Bladder microvascular endothelial cell (primary cell): Measurements from ENCODE around the gene PKP1. TPM values are rescaled to one million over a fixed set of nuclear protein-coding genes. Genes with fewer than 3 reads are reported as not detected.

Source experiments
- total RNA-seq: library from RNA; depleted of rRNA; stranded (reverse); fragments of >200 nt; gene quantifications from 2 replicates; pipeline ENCODE4 v1.2.3, GENCODE V29; 2014

The PKP1 gene
- 0.16 and 1.3 TPM in 2 replicates for total RNA-seq

GRCh38 chr1:201282931-201283829 lies at the start of gene PKP1:
PKP1 (plus strand) TSS chr1:201283506; CDS start chr1:201283703, 197 bp downstream.

GRCh38 chr1:201377611-201378092 lies 94.3 kb downstream of the PKP1 start, which contains the start of gene TNNT2:
TNNT2 (minus strand) TSS chr1:201377680; CDS start chr1:201373254, 4,426 bp downstream.

Other genes with a start within 250 kb of the PKP1 start
- gene CACNA1S, start 171.1 kb upstream of the PKP1 start, total RNA-seq: not detected in 2 replicates
- not detected in 2 replicates for gene ASCL5, start 156.3 kb upstream of the PKP1 start, total RNA-seq
- 33.7 and 66.5 TPM in 2 replicates for gene TMEM9, start 129.0 kb upstream of the PKP1 start, total RNA-seq
- under 0.01 TPM in 1 of 2 replicates, not detected in the other for gene IGFN1, start 92.7 kb upstream of the PKP1 start, total RNA-seq
- gene TNNT2, start 94.2 kb downstream of the PKP1 start, total RNA-seq: not detected in 2 replicates
- 0.16 TPM in 1 of 2 replicates, not detected in the other for gene LAD1, start 115.8 kb downstream of the PKP1 start, total RNA-seq
- gene TNNI1, start 138.2 kb downstream of the PKP1 start, total RNA-seq: under 0.01 TPM in 1 of 2 replicates, not detected in the other
- gene PHLDA3, start 185.7 kb downstream of the PKP1 start, total RNA-seq: 31.6 and 56.5 TPM in 2 replicates
- gene CSRP1, start 223.6 kb downstream of the PKP1 start, total RNA-seq: 224 and 449 TPM in 2 replicates